H9 (cell line): ENCODE results near the gene DICER1. TPM values are rescaled to one million over a fixed set of nuclear protein-coding genes. Genes with fewer than 3 reads are reported as not detected.

ENCODE experiments used
- DNase-seq: peaks from one replicate; pipeline ENCODE4 v3.0.0-alpha.2; 2017
- H2AFZ ChIP-seq: one replicate; pipeline ENCODE4 v1.6.1; 2013; ENCODE audit warnings: mild to moderate bottlenecking, low read length, control low read depth, moderate library complexity
- H2AK5ac ChIP-seq: 2 replicates; pipeline ENCODE4 v1.6.1; 2013; ENCODE audit warnings: low read length, control low read depth, mixed read lengths; ENCODE audit not compliant: insufficient read length
- H2BK120ac ChIP-seq: one replicate; pipeline ENCODE4 v1.6.1; 2013; ENCODE audit warnings: low read depth, mild to moderate bottlenecking, low read length, control low read depth, inconsistent platforms; ENCODE audit not compliant: poor library complexity, severe bottlenecking
- H2BK12ac ChIP-seq: 2 replicates; pipeline ENCODE4 v1.6.1; 2013; ENCODE audit warnings: low read length, control low read depth, mixed read lengths, low read depth; ENCODE audit not compliant: insufficient read length
- H2BK15ac ChIP-seq: 2 replicates; pipeline ENCODE4 v1.6.1; 2013; ENCODE audit warnings: low read depth, low read length, control low read depth
- H2BK20ac ChIP-seq: one replicate; pipeline ENCODE4 v1.6.1; 2013; ENCODE audit warnings: low read depth, mild to moderate bottlenecking, low read length, control low read depth, inconsistent platforms; ENCODE audit not compliant: poor library complexity, severe bottlenecking
- H2BK5ac ChIP-seq: 2 replicates; pipeline ENCODE4 v1.6.1; 2013; ENCODE audit warnings: low read length, control low read depth, mixed read lengths; ENCODE audit not compliant: insufficient read length
- H3K14ac ChIP-seq: 2 replicates; pipeline ENCODE4 v1.6.1; 2013; ENCODE audit warnings: low read length, control low read depth; ENCODE audit not compliant: insufficient read depth
- H3K18ac ChIP-seq: 2 replicates; pipeline ENCODE4 v1.6.1; 2013; ENCODE audit warnings: low read depth, mild to moderate bottlenecking, mixed read lengths, low read length, control low read depth; ENCODE audit not compliant: insufficient read length
- H3K23ac ChIP-seq: 2 replicates; pipeline ENCODE4 v1.6.1; 2013; ENCODE audit warnings: low read length, control low read depth, mixed read lengths, low read depth; ENCODE audit not compliant: insufficient read length
- H3K23me2 ChIP-seq: 2 replicates; pipeline ENCODE4 v1.6.1; 2013; ENCODE audit warnings: low read depth, mild to moderate bottlenecking, mixed read lengths, low read length, control low read depth; ENCODE audit not compliant: insufficient read length, poor library complexity, severe bottlenecking
- H3K27ac ChIP-seq: 2 replicates; pipeline ENCODE4 v1.5.1; 2013; ENCODE audit warnings: low read length, control low read depth, mixed read lengths, low read depth; ENCODE audit not compliant: insufficient read length
- H3K27me3 ChIP-seq: 2 replicates; pipeline ENCODE4 v1.6.1; 2013; ENCODE audit warnings: low read length, control low read depth, inconsistent platforms; ENCODE audit not compliant: insufficient read depth
- H3K4ac ChIP-seq: 2 replicates; pipeline ENCODE4 v1.6.1; 2013; ENCODE audit warnings: low read depth, mild to moderate bottlenecking, control low read depth, inconsistent platforms, low read length, moderate library complexity
- H3K4me1 ChIP-seq: 2 replicates; pipeline ENCODE4 v1.6.1; 2013; ENCODE audit warnings: low read length, control low read depth, inconsistent platforms; ENCODE audit not compliant: insufficient read depth
- H3K4me2 ChIP-seq: 2 replicates; pipeline ENCODE4 v1.6.1; 2013; ENCODE audit warnings: low read length, control low read depth, mixed read lengths; ENCODE audit not compliant: insufficient read length, insufficient read depth
- H3K56ac ChIP-seq: 2 replicates; pipeline ENCODE4 v1.6.1; 2013; ENCODE audit warnings: low read depth, mild to moderate bottlenecking, mixed read lengths, low read length, control low read depth; ENCODE audit not compliant: insufficient read length
- H3K79me1 ChIP-seq: 2 replicates; pipeline ENCODE4 v1.6.1; 2013; ENCODE audit warnings: low read depth, mild to moderate bottlenecking, moderate library complexity, low read length, control low read depth, inconsistent platforms; ENCODE audit not compliant: insufficient read depth, poor library complexity, severe bottlenecking
- H3K79me2 ChIP-seq: 2 replicates; pipeline ENCODE4 v1.6.1; 2013; ENCODE audit warnings: low read length, control low read depth, inconsistent platforms; ENCODE audit not compliant: insufficient read depth
- H3K9ac ChIP-seq: 2 replicates; pipeline ENCODE4 v1.6.1; 2013; ENCODE audit warnings: low read length, control low read depth, mixed read lengths; ENCODE audit not compliant: insufficient read length; ENCODE audit errors: extremely low read depth
- H3K9me3 ChIP-seq: one replicate; pipeline ENCODE4 v1.6.1; 2013; ENCODE audit warnings: low read depth, low read length, inconsistent platforms; ENCODE audit not compliant: control insufficient read depth
- H3T11ph ChIP-seq: one replicate; pipeline ENCODE4 v1.6.1; 2013; ENCODE audit warnings: mild to moderate bottlenecking, low read length, control low read depth, inconsistent platforms
- H4K20me1 ChIP-seq: one replicate; pipeline ENCODE4 v1.6.1; 2013; ENCODE audit not compliant: control insufficient read depth, insufficient read length, insufficient read depth
- H4K5ac ChIP-seq: 2 replicates; pipeline ENCODE4 v1.6.1; 2013; ENCODE audit warnings: low read depth, mild to moderate bottlenecking, mixed read lengths, low read length, control low read depth; ENCODE audit not compliant: insufficient read length
- H4K8ac ChIP-seq: replicated peaks from 2 replicates; pipeline ENCODE4 v1.6.1; 2013; ENCODE audit warnings: low read length, control low read depth, mixed read lengths, low read depth; ENCODE audit not compliant: insufficient read length
- H4K91ac ChIP-seq: 2 replicates; pipeline ENCODE4 v1.6.1; 2013; ENCODE audit warnings: low read depth, mild to moderate bottlenecking, moderate library complexity, mixed read lengths, low read length, control low read depth; ENCODE audit not compliant: insufficient read length
- H3K27ac Mint-ChIP-seq, 3 experiments: 2 replicates in 2 of 3; 3 replicates in 1 of 3; pipeline ENCODE4 v1.8.0; 2020 to 2021; ENCODE audit warnings: mixed read lengths in 3 of 3, mild to moderate bottlenecking in 1 of 3, moderate library complexity in 1 of 3
- H3K27me3 Mint-ChIP-seq: 2 replicates; pipeline ENCODE4 v1.8.0; 2021; ENCODE audit warnings: low read depth, mild to moderate bottlenecking, moderate library complexity, mixed read lengths
- H3K36me3 Mint-ChIP-seq, 3 experiments: 2 replicates in 2 of 3; 3 replicates in 1 of 3; pipeline ENCODE4 v1.8.0; 2020 to 2021; ENCODE audit warnings: low read depth in 3 of 3, mixed read lengths in 3 of 3; ENCODE audit not compliant: insufficient read depth in 1 of 3
- H3K4me1 Mint-ChIP-seq, 2 experiments: 2 replicates each; pipeline ENCODE4 v1.8.0; 2020; ENCODE audit warnings: mixed read lengths in 2 of 2
- H3K4me3 Mint-ChIP-seq, 2 experiments: 2 replicates in 1 of 2; 3 replicates in 1 of 2; pipeline ENCODE4 v1.8.0; 2020 to 2021; ENCODE audit warnings: mild to moderate bottlenecking in 2 of 2, mixed read lengths in 2 of 2, moderate library complexity in 1 of 2
- H3K9me3 Mint-ChIP-seq, 2 experiments: 2 replicates in 1 of 2; 3 replicates in 1 of 2; pipeline ENCODE4 v1.8.0; 2020; ENCODE audit warnings: mild to moderate bottlenecking in 2 of 2, mixed read lengths in 2 of 2, moderate library complexity in 1 of 2
- WGBS: extraction: QIAGEN DNeasy Blood & Tissue Kit; methylation state at CpG from one replicate; pipeline ENCODE4 v1.1.7; 2013; ENCODE audit warnings: missing lambda C conversion rate, low lambda C conversion rate, mixed read lengths; ENCODE audit not compliant: insufficient read length; ENCODE audit errors: extremely low coverage; 5-methylcytosine and 5-hydroxymethylcytosine counted together
- total RNA-seq: library from RNA; stranded (reverse); gene quantifications from 2 replicates; pipeline ENCODE4 v1.2.1, GENCODE V29; 2021
- TF ChIP-seq, protein P1 (sequence below): fragments of 200-600 bp; sonication (generic); conservative IDR thresholded peaks from 3 replicates; pipeline ENCODE4 v1.8.0; 2021; ENCODE audit warnings: antibody characterized with exemption, mild to moderate bottlenecking

Gene DICER1
- total RNA-seq, 1 experiment from 2014 or later = 57.0 TPM

GRCh38 chr14:95188380-95188779, 31.1 kb upstream of the DICER1 start:
- Mint-ChIP-seq H3K36me3 (peaks cover 4 to 17% (median 5%) of the 10 kb centered on the region in 3 experiments; a peak in 5 of 7 replicates), H3K27me3 (peaks cover 4% of the 10 kb centered on the region), H3K9me3 (peaks cover 10 to 17% of the 10 kb centered on the region in 2 experiments; a peak in 4 of 5 replicates), H3K4me1 (peaks cover 5 to 14% of the 10 kb centered on the region in 2 experiments), H3K4me3 (no peak overlapping the region; a peak in 1 of 5 replicates), H3K27ac (no peak overlapping the region)
- no peak overlapping the region for H3K27ac ChIP-seq
- H4K5ac ChIP-seq = no peak overlapping the region
- H2BK12ac ChIP-seq = no peak overlapping the region
- no peak for DNase-seq
- no peaks in the 10 kb centered on the region for H4K20me1 ChIP-seq
- no peak overlapping the region for H3K4ac ChIP-seq
- H3T11ph ChIP-seq = no peak overlapping the region
- TF ChIP-seq, protein P1, sequence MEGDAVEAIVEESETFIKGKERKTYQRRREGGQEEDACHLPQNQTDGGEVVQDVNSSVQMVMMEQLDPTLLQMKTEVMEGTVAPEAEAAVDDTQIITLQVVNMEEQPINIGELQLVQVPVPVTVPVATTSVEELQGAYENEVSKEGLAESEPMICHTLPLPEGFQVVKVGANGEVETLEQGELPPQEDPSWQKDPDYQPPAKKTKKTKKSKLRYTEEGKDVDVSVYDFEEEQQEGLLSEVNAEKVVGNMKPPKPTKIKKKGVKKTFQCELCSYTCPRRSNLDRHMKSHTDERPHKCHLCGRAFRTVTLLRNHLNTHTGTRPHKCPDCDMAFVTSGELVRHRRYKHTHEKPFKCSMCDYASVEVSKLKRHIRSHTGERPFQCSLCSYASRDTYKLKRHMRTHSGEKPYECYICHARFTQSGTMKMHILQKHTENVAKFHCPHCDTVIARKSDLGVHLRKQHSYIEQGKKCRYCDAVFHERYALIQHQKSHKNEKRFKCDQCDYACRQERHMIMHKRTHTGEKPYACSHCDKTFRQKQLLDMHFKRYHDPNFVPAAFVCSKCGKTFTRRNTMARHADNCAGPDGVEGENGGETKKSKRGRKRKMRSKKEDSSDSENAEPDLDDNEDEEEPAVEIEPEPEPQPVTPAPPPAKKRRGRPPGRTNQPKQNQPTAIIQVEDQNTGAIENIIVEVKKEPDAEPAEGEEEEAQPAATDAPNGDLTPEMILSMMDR = no peak
- H3K23ac ChIP-seq = no peak overlapping the region
- no peak overlapping the region for H4K91ac ChIP-seq
- H2BK20ac ChIP-seq = no peak overlapping the region
- no peak overlapping the region for H2AK5ac ChIP-seq
- no peak overlapping the region for H2BK120ac ChIP-seq
- 0 out of 2 replicates have a peak, but pooled peaks cover 2% of the 10 kb centered on the region for H3K4me1 ChIP-seq
- no peak overlapping the region for H2AFZ ChIP-seq
- H4K8ac ChIP-seq = no peak overlapping the region
- no peaks in the 10 kb centered on the region for H3K9me3 ChIP-seq
- H3K4me2 ChIP-seq = no peak overlapping the region
- H3K9ac ChIP-seq = no peak overlapping the region
- no peaks in the 10 kb centered on the region for H3K23me2 ChIP-seq
- no peaks in the 10 kb centered on the region for H3K79me2 ChIP-seq
- H3K18ac ChIP-seq = no peak overlapping the region
- H3K14ac ChIP-seq = no peak overlapping the region
- no peaks in the 10 kb centered on the region for H3K27me3 ChIP-seq
- no peaks in the 10 kb centered on the region for H3K79me1 ChIP-seq
- no CpG with 5 or more reads among the region's 3 CpGs for WGBS
- no peak overlapping the region for H2BK15ac ChIP-seq
- H3K56ac ChIP-seq = no peak overlapping the region
- no peak overlapping the region for H2BK5ac ChIP-seq
